GM19193 (cell line): ENCODE data around the gene CENPC.

Source experiments
- POLR2A ChIP-seq: IDR thresholded peaks from 4 replicates; pipeline ENCODE4 v1.6.1; 2011; ENCODE audit not compliant: insufficient read depth, insufficient read length; ENCODE audit errors: extremely low read depth

Gene CENPC

GRCh38 chr4:67545199-67546003 lies at the start of gene CENPC:
Gene CENPC, minus strand, starts transcription at chr4:67545503. Its CDS starts 148 bp downstream, at chr4:67545355.
- TF ChIP-seq POLR2A = peak; percentile 96

DNA sequence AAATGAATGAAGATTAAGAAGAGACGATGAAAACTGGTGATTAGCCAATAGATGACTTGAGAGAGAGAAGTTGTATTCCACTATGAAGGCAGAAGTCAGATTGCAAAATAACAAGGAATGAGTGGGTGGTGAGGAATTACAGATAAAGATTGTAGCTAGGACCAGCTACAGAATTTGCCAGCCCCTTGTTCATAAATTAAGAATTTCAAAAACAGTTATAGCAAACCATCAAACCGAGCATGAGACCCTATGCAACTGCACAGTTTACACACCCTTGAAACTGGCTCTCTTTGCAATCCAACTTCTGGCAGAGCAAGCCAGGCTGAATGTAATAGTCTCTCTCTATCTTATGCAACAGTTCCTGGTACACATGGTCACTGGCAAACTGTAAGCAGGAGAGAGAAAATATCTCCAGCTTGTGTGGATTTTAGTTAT lies 48.5 kb upstream of the CENPC start:
- no peak for TF ChIP-seq POLR2A

- TF ChIP-seq POLR2A = no peak
Measured at GRCh38 chr4:67587156-67587555, 41.9 kb upstream of the CENPC start.

DNA sequence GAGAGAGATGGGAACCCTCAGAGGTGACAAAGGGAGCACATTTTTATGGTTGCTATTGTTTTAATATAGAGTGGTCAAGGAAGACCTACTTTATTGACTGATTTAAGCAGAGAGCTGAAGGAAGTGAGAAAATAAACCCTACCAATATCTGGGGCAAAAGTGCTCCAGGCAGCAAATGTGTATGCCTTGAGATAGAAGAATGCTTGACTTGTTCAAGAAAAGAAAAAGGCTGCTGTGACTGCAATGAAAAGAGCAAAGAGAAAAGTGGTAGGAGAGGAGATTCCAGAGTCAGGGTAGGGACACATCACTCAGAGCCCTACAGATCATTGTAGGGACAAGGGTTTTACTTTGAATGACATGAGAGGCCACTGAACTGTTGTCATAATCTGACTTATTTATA lies 39.2 kb upstream of the CENPC start:
- no peak for TF ChIP-seq POLR2A

DNA sequence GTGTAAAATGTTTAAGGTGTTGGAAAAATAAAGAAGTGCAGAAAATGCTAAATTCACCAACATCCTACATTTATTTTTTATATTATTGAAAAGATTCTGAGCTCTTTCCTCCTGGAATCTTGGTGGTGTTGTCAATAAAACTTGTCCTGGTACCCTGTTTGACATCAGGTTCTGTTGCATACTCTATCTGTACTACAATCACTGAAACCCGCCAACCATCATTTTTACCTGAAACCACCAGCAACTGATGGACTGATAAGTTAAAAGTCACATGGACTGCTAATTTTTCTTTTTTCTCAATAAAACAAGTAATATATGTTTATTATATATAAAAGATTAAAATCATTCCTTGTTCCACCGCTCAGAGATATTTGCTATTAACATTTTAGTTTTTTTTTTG lies 36.6 kb upstream of the CENPC start:
- no peak for TF ChIP-seq POLR2A

- no peak for TF ChIP-seq POLR2A
Measured at GRCh38 chr4:67581208-67581857, 36.0 kb upstream of the CENPC start.

DNA sequence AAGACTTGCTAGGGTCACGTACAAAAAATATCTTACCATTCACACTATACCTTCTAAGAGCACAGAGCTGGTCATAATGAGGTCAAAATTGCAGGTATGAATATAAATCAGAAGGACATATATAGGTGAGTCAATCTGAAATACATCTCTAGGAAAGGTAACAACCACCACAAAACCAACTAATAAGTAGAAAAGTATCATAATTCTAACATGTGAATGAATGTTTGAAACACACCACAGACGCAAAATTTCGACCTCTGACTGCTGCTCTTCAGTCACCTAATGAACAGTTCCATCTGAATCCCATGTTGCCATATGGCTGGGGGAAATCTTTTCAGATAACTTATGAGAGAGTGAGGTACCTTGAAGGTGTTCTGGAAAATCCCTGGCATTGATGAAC lies 35.3 kb upstream of the CENPC start:
- TF ChIP-seq POLR2A = no peak

- TF ChIP-seq POLR2A = no peak
Measured at GRCh38 chr4:67576538-67576937, 31.2 kb upstream of the CENPC start.

DNA sequence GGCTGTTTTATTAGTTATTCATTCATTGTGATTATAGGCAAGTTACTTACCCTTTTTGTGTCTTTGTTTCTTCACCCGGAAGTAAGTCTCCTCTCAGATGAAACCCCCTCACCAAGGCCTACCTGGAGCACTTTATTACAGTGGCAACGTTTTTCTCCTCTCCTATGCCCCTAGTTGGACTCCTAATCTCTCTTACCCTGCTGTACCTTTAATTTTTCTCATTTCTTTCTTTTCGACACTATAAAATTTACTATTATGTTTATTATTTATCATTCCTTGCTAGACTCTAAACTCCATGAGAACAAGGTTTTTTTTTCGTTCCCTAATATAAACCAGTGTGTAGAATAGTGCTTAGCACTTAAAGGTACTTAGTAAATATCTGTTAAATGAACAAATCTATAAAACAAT lies 30.8 kb upstream of the CENPC start:
- TF ChIP-seq POLR2A = no peak

DNA sequence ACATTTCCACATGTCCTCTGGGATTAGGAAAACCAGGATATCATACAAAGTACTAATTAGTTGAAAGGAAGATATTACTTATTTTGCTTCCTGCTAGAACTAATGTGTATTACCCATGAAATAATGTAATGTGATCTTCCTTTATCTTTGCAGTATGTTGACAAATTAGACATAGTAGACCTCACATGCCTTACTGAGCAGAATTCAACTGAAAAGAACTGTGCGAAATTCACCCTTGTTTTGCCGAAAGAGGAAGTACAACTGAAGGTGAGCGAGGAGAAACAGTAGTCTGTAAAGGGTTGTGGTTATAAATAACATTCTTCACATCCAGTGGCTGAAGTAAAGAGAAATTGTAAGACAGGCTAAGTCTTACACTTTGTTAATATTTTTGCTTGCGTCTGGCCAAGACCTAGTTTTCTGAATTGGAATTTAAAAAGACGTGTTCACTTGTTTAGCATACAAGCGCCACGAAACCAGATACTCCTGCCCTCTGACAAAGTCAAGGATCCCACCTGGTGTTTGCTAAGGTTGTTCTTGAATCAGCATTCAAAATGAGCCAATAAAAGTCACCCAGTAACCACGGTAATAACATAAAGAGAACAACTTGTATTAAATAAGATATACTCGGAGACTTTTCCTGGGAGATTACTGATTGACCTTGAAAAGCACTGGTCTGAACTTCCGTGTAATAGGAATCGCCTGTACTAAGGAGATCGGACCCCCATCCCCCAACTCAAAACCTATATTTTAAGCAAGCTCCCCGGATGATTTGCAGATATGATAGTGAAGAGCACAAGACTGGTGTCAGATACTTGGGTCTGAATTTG lies 30.1 kb upstream of the CENPC start:
- no peak for TF ChIP-seq POLR2A

DNA sequence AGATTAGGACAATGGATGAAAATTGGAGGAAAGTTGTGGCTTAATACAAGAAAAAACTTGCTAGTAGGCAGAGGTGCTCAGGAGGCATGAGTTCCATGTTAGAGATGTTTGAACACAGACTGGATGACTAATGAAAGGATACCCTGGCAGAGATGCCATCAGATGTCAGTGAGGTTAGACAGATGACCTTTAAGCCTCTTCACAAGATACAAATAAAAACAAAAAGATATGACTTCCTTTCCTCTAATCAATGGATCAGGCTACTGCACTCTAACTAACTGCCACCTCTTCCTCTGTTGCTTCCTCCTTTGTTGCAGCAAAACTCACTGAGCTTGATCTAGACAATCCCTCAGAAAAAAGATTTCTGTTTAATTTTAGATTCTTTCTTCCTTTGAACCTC lies 27.9 kb upstream of the CENPC start:
- TF ChIP-seq POLR2A = no peak

DNA sequence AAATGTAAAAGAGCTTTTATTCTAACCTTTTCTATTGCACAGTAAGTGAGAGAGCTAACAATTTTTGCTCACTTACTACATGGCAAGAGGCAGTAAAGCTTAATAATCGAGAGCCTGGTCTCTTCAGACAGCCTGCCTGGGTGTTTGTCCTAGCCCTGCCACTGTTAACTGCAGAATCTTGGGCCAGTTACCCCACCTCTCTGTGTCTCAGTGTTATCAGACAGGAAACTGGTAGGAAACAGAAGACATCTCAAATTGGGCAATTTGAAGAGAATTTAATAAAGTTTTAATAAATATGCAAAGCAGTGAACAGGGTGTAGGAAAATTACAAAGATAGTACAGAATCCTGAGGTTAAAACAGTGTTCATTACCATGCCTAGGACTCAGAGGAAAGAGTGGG lies 26.7 kb upstream of the CENPC start:
- no peak for TF ChIP-seq POLR2A

GRCh38 chr4:67570537-67570936 lies 25.2 kb upstream of the CENPC start:
- TF ChIP-seq POLR2A = no peak

DNA sequence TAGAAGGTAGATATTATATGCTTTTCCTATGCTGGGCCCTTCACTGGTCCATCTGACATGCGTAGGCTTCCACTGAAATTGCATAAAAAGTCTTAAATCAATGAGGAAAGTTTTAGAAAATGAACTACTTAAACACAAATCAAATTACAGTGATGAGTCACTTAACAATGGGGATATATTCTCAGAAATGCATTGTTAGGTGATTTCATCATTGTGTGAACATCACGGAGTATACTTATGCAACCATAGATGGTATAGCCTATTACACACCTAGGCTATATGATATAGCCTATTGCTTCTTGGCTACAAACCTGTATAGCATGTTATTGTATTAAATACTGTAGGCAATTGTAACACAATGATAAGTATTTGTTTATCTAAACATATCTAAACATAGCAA lies 23.5 kb upstream of the CENPC start:
- no peak for TF ChIP-seq POLR2A

GRCh38 chr4:67566335-67566734 lies 21.0 kb upstream of the CENPC start:
- no peak for TF ChIP-seq POLR2A
